Eye (tissue), 1 donor: ENCODE data around the gene PRKRA.
A peak's percentile ranks its signal among the peaks of the same experiment; 100 is the strongest.
"Not testable (repeated sequence)": the region's sequence is repeated elsewhere in the genome, so short reads cannot be mapped to it uniquely, and the experiment has no call there.

Experiments
- DNase-seq: peaks from one replicate; pipeline ENCODE4 v3.0.0-alpha.2; 2015

PRKRA gene

GRCh38 chr2:178450774-178451525 is at the start of gene PRKRA, which contains the start of gene PJVK:
Gene PRKRA, minus strand, starts transcription at chr2:178451175. Its CDS starts 145 bp downstream, at chr2:178451030.
Gene PJVK, plus strand, starts transcription at chr2:178451378. Its CDS starts 2,032 bp downstream, at chr2:178453410.
- DNase-seq: peak; percentile 99

- DNase-seq: no peak
Observed at GRCh38 chr2:178499640-178500039, 48.7 kb upstream of the PRKRA start.

- DNase-seq: no peak
Observed at GRCh38 chr2:178498137-178498536, 47.2 kb upstream of the PRKRA start.

- no peak for DNase-seq
Observed at GRCh38 chr2:178496049-178496448, 45.1 kb upstream of the PRKRA start.

GRCh38 chr2:178491612-178492011 is 40.6 kb upstream of the PRKRA start:
- no peak for DNase-seq

GRCh38 chr2:178485356-178485755 is 34.4 kb upstream of the PRKRA start:
- no peak for DNase-seq

GRCh38 chr2:178484245-178485041 is 33.5 kb upstream of the PRKRA start:
- DNase-seq: peak; percentile 26

GRCh38 chr2:178482437-178482836 is 31.5 kb upstream of the PRKRA start:
- DNase-seq: no peak

- peak; percentile 94 for DNase-seq
Observed at GRCh38 chr2:178480227-178481181, 29.5 kb upstream of the PRKRA start, which contains the start of gene PLEKHA3. Gene PLEKHA3, plus strand, starts transcription at chr2:178480457. Its CDS starts 413 bp downstream, at chr2:178480870.

GRCh38 chr2:178479758-178480226 is 28.8 kb upstream of the PRKRA start:
- DNase-seq: no peak

- DNase-seq: no peak
Observed at GRCh38 chr2:178479275-178479616, 28.3 kb upstream of the PRKRA start.

- DNase-seq: peak; percentile 97
Observed at GRCh38 chr2:178478439-178479274, 27.7 kb upstream of the PRKRA start, which contains the start of gene FKBP7. Gene FKBP7, minus strand, starts transcription at chr2:178478600. Its CDS starts 101 bp downstream, at chr2:178478499.

- DNase-seq: no peak
Observed at GRCh38 chr2:178478130-178478438, 27.1 kb upstream of the PRKRA start.

GRCh38 chr2:178477443-178478129 is 26.6 kb upstream of the PRKRA start:
- DNase-seq: peak; percentile 83

GRCh38 chr2:178476477-178476876 is 25.5 kb upstream of the PRKRA start:
- no peak for DNase-seq

- no peak for DNase-seq
Observed at GRCh38 chr2:178474560-178474959, 23.6 kb upstream of the PRKRA start.

GRCh38 chr2:178473931-178474330 is 23.0 kb upstream of the PRKRA start:
- DNase-seq: no peak

GRCh38 chr2:178473373-178473772 is 22.4 kb upstream of the PRKRA start:
- no peak for DNase-seq

- DNase-seq: not testable (repeated sequence)
Observed at GRCh38 chr2:178471313-178471712, 20.3 kb upstream of the PRKRA start.

- no peak for DNase-seq
Observed at GRCh38 chr2:178469219-178469849, 18.4 kb upstream of the PRKRA start.
